HG02970 (cell line): Measurements from ENCODE around the gene CTNNA2.
"Not testable (repeated sequence)": the region's sequence is repeated elsewhere in the genome, so short reads cannot be mapped to it uniquely, and the experiment has no call there.

Experiments used
- ATAC-seq: cut with Tn5 transposase; IDR thresholded peaks from one replicate; pipeline ENCODE4 v1.9.1; 2021; ENCODE audit warnings: mild to moderate bottlenecking, moderate library complexity, moderate number of reproducible peaks; ENCODE audit not compliant: unreplicated experiment, low FRiP score

The CTNNA2 gene

GRCh38 chr2:80012061-80012460 is 499.2 kb downstream of the CTNNA2 start:
- ATAC-seq: no peak

GRCh38 chr2:80014637-80015036 is 501.8 kb downstream of the CTNNA2 start:
- ATAC-seq: no peak

GRCh38 chr2:80016171-80016570 is 503.3 kb downstream of the CTNNA2 start:
- no peak for ATAC-seq

- ATAC-seq: no peak
Measured at GRCh38 chr2:80019571-80020460, 507.0 kb downstream of the CTNNA2 start.

GRCh38 chr2:80022018-80022417 is 509.2 kb downstream of the CTNNA2 start:
- ATAC-seq: no peak

- no peak for ATAC-seq
Measured at GRCh38 chr2:80026040-80026729, 513.3 kb downstream of the CTNNA2 start.

GRCh38 chr2:80028051-80028450 is 515.2 kb downstream of the CTNNA2 start:
- no peak for ATAC-seq

- no peak for ATAC-seq
Measured at GRCh38 chr2:80028584-80028983, 515.7 kb downstream of the CTNNA2 start.

GRCh38 chr2:80030135-80030534 is 517.3 kb downstream of the CTNNA2 start:
- no peak for ATAC-seq

GRCh38 chr2:80032684-80033083 is 519.8 kb downstream of the CTNNA2 start:
- ATAC-seq: not testable (repeated sequence)

- ATAC-seq: no peak
Measured at GRCh38 chr2:80035749-80036285, 523.0 kb downstream of the CTNNA2 start.

- no peak for ATAC-seq
Measured at GRCh38 chr2:80037310-80037709, 524.5 kb downstream of the CTNNA2 start.

- ATAC-seq: no peak
Measured at GRCh38 chr2:80040226-80040625, 527.4 kb downstream of the CTNNA2 start.

- no peak for ATAC-seq
Measured at GRCh38 chr2:80042635-80043034, 529.8 kb downstream of the CTNNA2 start.

GRCh38 chr2:80048296-80048695 is 535.4 kb downstream of the CTNNA2 start:
- ATAC-seq: no peak

- no peak for ATAC-seq
Measured at GRCh38 chr2:80050246-80050645, 537.4 kb downstream of the CTNNA2 start.

GRCh38 chr2:80053522-80054345 is 540.9 kb downstream of the CTNNA2 start:
- ATAC-seq: no peak

GRCh38 chr2:80054346-80054675 is 541.5 kb downstream of the CTNNA2 start:
- ATAC-seq: no peak

GRCh38 chr2:80057956-80058355 is 545.1 kb downstream of the CTNNA2 start:
- no peak for ATAC-seq

GRCh38 chr2:80058562-80058961 is 545.7 kb downstream of the CTNNA2 start:
- no peak for ATAC-seq

- ATAC-seq: no peak
Measured at GRCh38 chr2:80059447-80059846, 546.6 kb downstream of the CTNNA2 start.
